ENCODE data around the gene AURKAIP1. TPM values are rescaled to one million over a fixed set of nuclear protein-coding genes. Genes with fewer than 3 reads are reported as not detected.

Gene AURKAIP1
- total and polyA plus RNA-seq, 2 of the 13 experiments (the other 11 are each of a cell fraction or from before 2014, with no cell fraction given): 69.5 to 175 TPM

DNA sequence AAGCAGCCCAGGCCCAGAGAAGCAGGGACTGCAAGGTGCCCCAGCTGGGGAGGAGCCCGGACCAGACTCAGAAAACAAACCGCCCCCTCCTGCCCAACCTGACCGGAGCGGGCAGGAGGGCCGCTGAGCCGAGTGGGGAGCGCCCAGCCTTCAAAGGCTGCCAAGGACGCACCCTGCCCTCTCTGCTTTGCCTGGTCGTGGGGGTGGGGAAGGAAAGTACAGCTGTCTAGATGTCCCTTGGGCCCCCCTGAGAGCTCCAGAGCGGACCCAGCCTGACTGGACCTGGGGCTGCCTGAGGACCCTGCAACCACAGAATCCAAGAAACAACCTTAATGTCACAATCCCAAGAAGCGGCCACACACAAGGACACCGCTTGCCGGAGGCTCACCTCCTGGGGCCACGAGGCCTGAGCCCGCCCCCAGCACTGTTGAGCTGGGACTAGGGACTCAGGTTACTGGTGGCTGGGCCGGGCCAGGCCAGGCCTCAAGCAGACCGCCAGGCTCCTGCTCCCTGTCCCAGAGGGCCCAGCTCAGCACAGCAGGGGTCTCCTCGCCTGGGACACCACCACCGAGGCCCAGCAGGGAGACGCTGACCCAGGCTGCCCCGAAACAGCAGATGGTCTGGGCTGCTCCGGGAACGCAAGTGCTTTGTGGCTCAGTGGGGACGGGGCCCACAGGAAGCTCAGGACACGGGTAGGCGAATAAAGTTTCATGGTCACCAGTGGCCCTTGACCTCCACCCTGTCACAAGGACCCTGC is 27.2 kb downstream of the AURKAIP1 start (continued):
- TF ChIP-seq, protein P1, sequence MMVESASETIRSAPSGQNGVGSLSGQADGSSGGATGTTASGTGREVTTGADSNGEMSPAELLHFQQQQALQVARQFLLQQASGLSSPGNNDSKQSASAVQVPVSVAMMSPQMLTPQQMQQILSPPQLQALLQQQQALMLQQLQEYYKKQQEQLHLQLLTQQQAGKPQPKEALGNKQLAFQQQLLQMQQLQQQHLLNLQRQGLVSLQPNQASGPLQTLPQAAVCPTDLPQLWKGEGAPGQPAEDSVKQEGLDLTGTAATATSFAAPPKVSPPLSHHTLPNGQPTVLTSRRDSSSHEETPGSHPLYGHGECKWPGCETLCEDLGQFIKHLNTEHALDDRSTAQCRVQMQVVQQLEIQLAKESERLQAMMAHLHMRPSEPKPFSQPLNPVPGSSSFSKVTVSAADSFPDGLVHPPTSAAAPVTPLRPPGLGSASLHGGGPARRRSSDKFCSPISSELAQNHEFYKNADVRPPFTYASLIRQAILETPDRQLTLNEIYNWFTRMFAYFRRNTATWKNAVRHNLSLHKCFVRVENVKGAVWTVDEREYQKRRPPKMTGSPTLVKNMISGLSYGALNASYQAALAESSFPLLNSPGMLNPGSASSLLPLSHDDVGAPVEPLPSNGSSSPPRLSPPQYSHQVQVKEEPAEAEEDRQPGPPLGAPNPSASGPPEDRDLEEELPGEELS (CRISPR knock-in tag; IDR thresholded peaks at IDR 0.05): no peak
- TF ChIP-seq BCL6 (CRISPR knock-in tag; IDR thresholded peaks at IDR 0.05): 0 out of 2 replicates have a peak, but pooled peaks have one; percentile 15
- TF ChIP-seq, protein P2, sequence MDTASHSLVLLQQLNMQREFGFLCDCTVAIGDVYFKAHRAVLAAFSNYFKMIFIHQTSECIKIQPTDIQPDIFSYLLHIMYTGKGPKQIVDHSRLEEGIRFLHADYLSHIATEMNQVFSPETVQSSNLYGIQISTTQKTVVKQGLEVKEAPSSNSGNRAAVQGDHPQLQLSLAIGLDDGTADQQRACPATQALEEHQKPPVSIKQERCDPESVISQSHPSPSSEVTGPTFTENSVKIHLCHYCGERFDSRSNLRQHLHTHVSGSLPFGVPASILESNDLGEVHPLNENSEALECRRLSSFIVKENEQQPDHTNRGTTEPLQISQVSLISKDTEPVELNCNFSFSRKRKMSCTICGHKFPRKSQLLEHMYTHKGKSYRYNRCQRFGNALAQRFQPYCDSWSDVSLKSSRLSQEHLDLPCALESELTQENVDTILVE (CRISPR knock-in tag; IDR thresholded peaks at IDR 0.05): no peak; the same call in 1 of the 2 replicates
- TF ChIP-seq ZNF260 (CRISPR knock-in tag; IDR thresholded peaks at IDR 0.05; ENCODE audit: borderline replicate concordance, low read depth): no peak
- TF ChIP-seq CBFB (CRISPR knock-in tag; IDR thresholded peaks at IDR 0.05): 0 out of 2 replicates have a peak, but pooled peaks have one; percentile 36
- TF ChIP-seq, protein P3, sequence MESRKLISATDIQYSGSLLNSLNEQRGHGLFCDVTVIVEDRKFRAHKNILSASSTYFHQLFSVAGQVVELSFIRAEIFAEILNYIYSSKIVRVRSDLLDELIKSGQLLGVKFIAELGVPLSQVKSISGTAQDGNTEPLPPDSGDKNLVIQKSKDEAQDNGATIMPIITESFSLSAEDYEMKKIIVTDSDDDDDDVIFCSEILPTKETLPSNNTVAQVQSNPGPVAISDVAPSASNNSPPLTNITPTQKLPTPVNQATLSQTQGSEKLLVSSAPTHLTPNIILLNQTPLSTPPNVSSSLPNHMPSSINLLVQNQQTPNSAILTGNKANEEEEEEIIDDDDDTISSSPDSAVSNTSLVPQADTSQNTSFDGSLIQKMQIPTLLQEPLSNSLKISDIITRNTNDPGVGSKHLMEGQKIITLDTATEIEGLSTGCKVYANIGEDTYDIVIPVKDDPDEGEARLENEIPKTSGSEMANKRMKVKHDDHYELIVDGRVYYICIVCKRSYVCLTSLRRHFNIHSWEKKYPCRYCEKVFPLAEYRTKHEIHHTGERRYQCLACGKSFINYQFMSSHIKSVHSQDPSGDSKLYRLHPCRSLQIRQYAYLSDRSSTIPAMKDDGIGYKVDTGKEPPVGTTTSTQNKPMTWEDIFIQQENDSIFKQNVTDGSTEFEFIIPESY (CRISPR knock-in tag; IDR thresholded peaks at IDR 0.05): no peak
- TF ChIP-seq, protein P4, sequence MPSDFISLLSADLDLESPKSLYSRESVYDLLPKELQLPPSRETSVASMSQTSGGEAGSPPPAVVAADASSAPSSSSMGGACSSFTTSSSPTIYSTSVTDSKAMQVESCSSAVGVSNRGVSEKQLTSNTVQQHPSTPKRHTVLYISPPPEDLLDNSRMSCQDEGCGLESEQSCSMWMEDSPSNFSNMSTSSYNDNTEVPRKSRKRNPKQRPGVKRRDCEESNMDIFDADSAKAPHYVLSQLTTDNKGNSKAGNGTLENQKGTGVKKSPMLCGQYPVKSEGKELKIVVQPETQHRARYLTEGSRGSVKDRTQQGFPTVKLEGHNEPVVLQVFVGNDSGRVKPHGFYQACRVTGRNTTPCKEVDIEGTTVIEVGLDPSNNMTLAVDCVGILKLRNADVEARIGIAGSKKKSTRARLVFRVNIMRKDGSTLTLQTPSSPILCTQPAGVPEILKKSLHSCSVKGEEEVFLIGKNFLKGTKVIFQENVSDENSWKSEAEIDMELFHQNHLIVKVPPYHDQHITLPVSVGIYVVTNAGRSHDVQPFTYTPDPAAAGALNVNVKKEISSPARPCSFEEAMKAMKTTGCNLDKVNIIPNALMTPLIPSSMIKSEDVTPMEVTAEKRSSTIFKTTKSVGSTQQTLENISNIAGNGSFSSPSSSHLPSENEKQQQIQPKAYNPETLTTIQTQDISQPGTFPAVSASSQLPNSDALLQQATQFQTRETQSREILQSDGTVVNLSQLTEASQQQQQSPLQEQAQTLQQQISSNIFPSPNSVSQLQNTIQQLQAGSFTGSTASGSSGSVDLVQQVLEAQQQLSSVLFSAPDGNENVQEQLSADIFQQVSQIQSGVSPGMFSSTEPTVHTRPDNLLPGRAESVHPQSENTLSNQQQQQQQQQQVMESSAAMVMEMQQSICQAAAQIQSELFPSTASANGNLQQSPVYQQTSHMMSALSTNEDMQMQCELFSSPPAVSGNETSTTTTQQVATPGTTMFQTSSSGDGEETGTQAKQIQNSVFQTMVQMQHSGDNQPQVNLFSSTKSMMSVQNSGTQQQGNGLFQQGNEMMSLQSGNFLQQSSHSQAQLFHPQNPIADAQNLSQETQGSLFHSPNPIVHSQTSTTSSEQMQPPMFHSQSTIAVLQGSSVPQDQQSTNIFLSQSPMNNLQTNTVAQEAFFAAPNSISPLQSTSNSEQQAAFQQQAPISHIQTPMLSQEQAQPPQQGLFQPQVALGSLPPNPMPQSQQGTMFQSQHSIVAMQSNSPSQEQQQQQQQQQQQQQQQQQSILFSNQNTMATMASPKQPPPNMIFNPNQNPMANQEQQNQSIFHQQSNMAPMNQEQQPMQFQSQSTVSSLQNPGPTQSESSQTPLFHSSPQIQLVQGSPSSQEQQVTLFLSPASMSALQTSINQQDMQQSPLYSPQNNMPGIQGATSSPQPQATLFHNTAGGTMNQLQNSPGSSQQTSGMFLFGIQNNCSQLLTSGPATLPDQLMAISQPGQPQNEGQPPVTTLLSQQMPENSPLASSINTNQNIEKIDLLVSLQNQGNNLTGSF (CRISPR knock-in tag; IDR thresholded peaks at IDR 0.05): 0 out of 2 replicates have a peak, but pooled peaks have one; percentile 34
- peak; percentile 59 for TF ChIP-seq HNRNPLL (IDR thresholded peaks at IDR 0.05; ENCODE audit: low read depth, low read length, poor library complexity, severe bottlenecking)
- TF ChIP-seq HOXA5 (CRISPR knock-in tag; IDR thresholded peaks at IDR 0.05): no peak
- no peak for TF ChIP-seq FOSL2 (CRISPR knock-in tag; IDR thresholded peaks at IDR 0.05)
- peak; percentile 17; the same call in 1 of the 2 replicates for TF ChIP-seq SPEN (CRISPR knock-in tag; IDR thresholded peaks at IDR 0.05; ENCODE audit: low read depth)
- 0 out of 2 replicates have a peak, but pooled peaks have one; percentile 19 for TF ChIP-seq POGZ (CRISPR knock-in tag; IDR thresholded peaks at IDR 0.05)
- TF ChIP-seq, protein P5, sequence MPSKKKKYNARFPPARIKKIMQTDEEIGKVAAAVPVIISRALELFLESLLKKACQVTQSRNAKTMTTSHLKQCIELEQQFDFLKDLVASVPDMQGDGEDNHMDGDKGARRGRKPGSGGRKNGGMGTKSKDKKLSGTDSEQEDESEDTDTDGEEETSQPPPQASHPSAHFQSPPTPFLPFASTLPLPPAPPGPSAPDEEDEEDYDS (CRISPR knock-in tag; IDR thresholded peaks at IDR 0.05): peak; percentile 53
- no peak for TF ChIP-seq ATF1 (CRISPR knock-in tag; IDR thresholded peaks at IDR 0.05)
- TF ChIP-seq MED8 (CRISPR knock-in tag; IDR thresholded peaks at IDR 0.05; ENCODE audit: insufficient replicate concordance): peak; percentile 26
- peak; percentile 19; the same call in 1 of the 2 replicates for TF ChIP-seq HNF4G (IDR thresholded peaks at IDR 0.05; ENCODE audit: borderline replicate concordance, low read depth, low read length)
- TF ChIP-seq HNF4G (CRISPR knock-in tag; IDR thresholded peaks at IDR 0.05; ENCODE audit: borderline replicate concordance, low read depth): no peak
- TF ChIP-seq ZNF761 (CRISPR knock-in tag; conservative IDR thresholded peaks at IDR 0.05): no peak
